Mesendoderm (in vitro differentiated cells): ENCODE measurements around the gene AFF3.
"Not testable (repeated sequence)": the region's sequence is repeated elsewhere in the genome, so short reads cannot be mapped to it uniquely, and the experiment has no call there.

Experiments used
- DNase-seq: peaks from one replicate; pipeline ENCODE4 v3.0.0; 2013
- H2AK5ac ChIP-seq: 2 replicates; pipeline ENCODE4 v1.6.1; 2013; ENCODE audit warnings: low read length, inconsistent platforms
- H2BK120ac ChIP-seq: 2 replicates; pipeline ENCODE4 v1.6.1; 2013; ENCODE audit warnings: low read depth, mild to moderate bottlenecking, low read length, moderate library complexity, mixed read lengths
- H2BK15ac ChIP-seq: replicated peaks from 2 replicates; pipeline ENCODE4 v1.6.1; 2013; ENCODE audit warnings: low read depth, mild to moderate bottlenecking, moderate library complexity
- H2BK5ac ChIP-seq: 2 replicates; pipeline ENCODE4 v1.6.1; 2013; ENCODE audit warnings: low read length, inconsistent platforms
- H3K18ac ChIP-seq: 2 replicates; pipeline ENCODE4 v1.6.1; 2013; ENCODE audit warnings: mild to moderate bottlenecking, low read length, mixed read lengths
- H3K23ac ChIP-seq: one replicate; pipeline ENCODE4 v1.6.1; 2013; ENCODE audit warnings: low read length
- H3K27ac ChIP-seq: 2 replicates; pipeline ENCODE4 v1.5.1; 2013; ENCODE audit warnings: low read depth, mild to moderate bottlenecking, inconsistent platforms, low read length, moderate library complexity
- H3K27me3 ChIP-seq: 2 replicates; pipeline ENCODE4 v1.6.1; 2013; ENCODE audit warnings: low read length, control low read depth, mild to moderate bottlenecking, inconsistent platforms; ENCODE audit not compliant: insufficient read depth, poor library complexity
- H3K36me3 ChIP-seq: 2 replicates; pipeline ENCODE4 v1.6.1; 2013; ENCODE audit warnings: low read length, inconsistent platforms; ENCODE audit not compliant: control insufficient read depth, insufficient read depth
- H3K4ac ChIP-seq: one replicate; pipeline ENCODE4 v1.6.1; 2013; ENCODE audit warnings: low read depth, mild to moderate bottlenecking, low read length, moderate library complexity
- H3K4me1 ChIP-seq: 2 replicates; pipeline ENCODE4 v1.6.1; 2013; ENCODE audit warnings: low read depth, low read length, inconsistent platforms; ENCODE audit not compliant: control insufficient read depth
- H3K4me2 ChIP-seq: 2 replicates; pipeline ENCODE4 v1.6.1; 2013; ENCODE audit warnings: low read length
- H3K4me3 ChIP-seq: 2 replicates; pipeline ENCODE4 v1.5.1; 2013; ENCODE audit warnings: mild to moderate bottlenecking, low read length
- H3K56ac ChIP-seq: one replicate; pipeline ENCODE4 v1.6.1; 2013; ENCODE audit warnings: low read length
- H3K79me1 ChIP-seq: 2 replicates; pipeline ENCODE4 v1.6.1; 2013; ENCODE audit warnings: low read length, inconsistent platforms
- H3K79me2 ChIP-seq: 2 replicates; pipeline ENCODE4 v1.6.1; 2013; ENCODE audit warnings: mild to moderate bottlenecking, low read length; ENCODE audit not compliant: control insufficient read depth, insufficient read depth
- H3K9ac ChIP-seq: 2 replicates; pipeline ENCODE4 v1.6.1; 2013; ENCODE audit warnings: low read length, inconsistent platforms
- H4K5ac ChIP-seq: one replicate; pipeline ENCODE4 v1.6.1; 2013; ENCODE audit warnings: low read length
- H4K8ac ChIP-seq: one replicate; pipeline ENCODE4 v1.6.1; 2013; ENCODE audit warnings: low read depth, mild to moderate bottlenecking, control low read depth, low read length, moderate library complexity
- WGBS: extraction: QIAGEN DNeasy Blood & Tissue Kit; methylation state at CpG from one replicate; pipeline ENCODE4 v1.1.7; 2013; ENCODE audit warnings: low lambda C conversion rate, missing lambda C conversion rate; ENCODE audit not compliant: insufficient coverage; ENCODE audit errors: extremely low coverage; 5-methylcytosine and 5-hydroxymethylcytosine counted together

AFF3 gene

DNA sequence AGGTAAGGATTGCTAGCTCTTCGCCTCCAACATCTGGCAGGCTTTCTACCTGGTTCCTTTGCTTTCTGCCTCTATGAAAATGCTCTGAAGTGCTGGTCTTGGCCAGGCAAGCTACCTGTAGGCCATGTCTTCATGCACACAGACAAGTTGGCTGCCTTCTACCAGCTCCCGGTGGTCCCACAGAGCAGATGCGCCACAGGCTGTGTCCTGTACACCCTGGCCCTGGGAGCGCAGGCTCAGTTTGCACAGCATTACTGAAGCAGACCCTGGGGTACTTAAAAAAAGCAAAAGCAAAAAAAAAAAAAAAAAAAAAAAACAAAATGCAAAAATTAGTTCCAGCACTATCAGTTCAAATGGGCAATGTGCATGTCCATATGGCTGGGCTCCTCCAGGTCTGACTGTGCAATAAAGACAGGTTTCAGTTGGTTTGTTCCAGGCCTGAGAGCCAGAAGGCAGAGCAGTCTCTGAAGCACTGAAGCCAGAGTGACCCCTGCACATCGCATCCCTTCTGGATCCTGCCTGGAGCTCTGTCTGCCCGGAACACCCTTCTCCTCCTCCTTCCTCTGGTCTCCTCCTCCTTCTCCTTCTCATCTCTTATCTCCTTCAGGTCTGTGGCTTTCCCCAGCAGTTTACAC lies 364.6 kb downstream of the AFF3 start:
- Histone ChIP-seq H2BK120ac (no peak overlapping the region), H3K4me3 (no peak overlapping the region), H2BK15ac (no peak overlapping the region), H3K36me3 (no peaks in the 10 kb centered on the region), H3K4me2 (no peak overlapping the region), H3K79me1 (no peaks in the 10 kb centered on the region), H3K4ac (no peak overlapping the region), H2AK5ac (no peak overlapping the region), H3K4me1 (no peaks in the 10 kb centered on the region), H2BK5ac (no peak overlapping the region), H3K27me3 (no peaks in the 10 kb centered on the region), H4K8ac (no peak overlapping the region), H3K18ac (no peak overlapping the region), H3K27ac (no peak overlapping the region), H4K5ac (no peak overlapping the region), H3K56ac (no peak overlapping the region), H3K23ac (no peak overlapping the region), H3K79me2 (no peaks in the 10 kb centered on the region), H3K9ac (no peak overlapping the region)
- DNase-seq, result no peak
- no CpG with 5 or more reads among the region's 6 CpGs for WGBS

DNA sequence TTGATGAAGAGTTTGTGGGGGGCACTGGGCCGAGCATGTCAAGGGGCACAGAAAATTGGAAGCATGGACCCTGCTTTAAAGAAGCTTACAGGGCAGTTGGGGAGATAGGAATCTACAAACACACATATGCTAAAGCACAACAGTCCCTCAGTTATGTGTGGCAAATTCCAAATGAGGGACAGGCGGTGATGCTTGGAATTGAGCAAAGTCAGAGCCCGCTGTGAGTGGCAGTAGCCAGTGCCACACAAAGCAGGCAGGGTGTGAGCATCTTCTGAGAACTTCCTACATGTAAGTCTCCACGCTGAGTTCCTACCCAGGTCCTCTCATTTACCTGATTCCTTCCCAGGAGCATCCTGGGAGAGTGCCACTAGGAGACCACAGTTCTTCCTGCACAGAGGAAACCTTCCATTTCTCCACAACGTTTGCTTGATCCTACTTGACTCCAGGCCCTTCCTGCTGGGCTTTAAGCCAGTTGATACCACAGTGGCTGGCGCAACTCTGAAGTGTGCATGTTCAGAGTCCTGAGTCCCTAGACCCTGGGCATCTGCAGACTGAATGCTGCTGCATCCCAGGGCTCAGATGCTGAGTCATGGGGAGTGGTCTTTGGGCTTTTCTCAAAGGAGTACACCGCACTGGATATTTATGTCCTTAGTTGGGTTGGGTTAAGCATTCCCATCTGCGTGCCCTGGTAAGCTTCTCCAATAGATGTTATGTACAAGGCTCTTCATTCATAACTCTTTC lies 365.3 kb downstream of the AFF3 start:
- no peak overlapping the region for H3K4me2 ChIP-seq
- H3K4ac ChIP-seq, result no peak overlapping the region
- H3K4me3 ChIP-seq, result no peak overlapping the region
- DNase-seq, result peak; percentile 15
- H3K79me2 ChIP-seq, result no peaks in the 10 kb centered on the region
- no CpG with 5 or more reads among the region's 8 CpGs for WGBS
- no peak overlapping the region for H3K56ac ChIP-seq
- no peak overlapping the region for H2AK5ac ChIP-seq
- H2BK15ac ChIP-seq, result no peak overlapping the region
- no peak overlapping the region for H4K8ac ChIP-seq
- H3K23ac ChIP-seq, result no peak overlapping the region
- no peak overlapping the region for H3K9ac ChIP-seq
- H2BK120ac ChIP-seq, result no peak overlapping the region
- H3K27me3 ChIP-seq, result no peaks in the 10 kb centered on the region
- no peak overlapping the region for H4K5ac ChIP-seq
- H3K79me1 ChIP-seq, result no peaks in the 10 kb centered on the region
- H3K27ac ChIP-seq, result no peak overlapping the region
- H3K18ac ChIP-seq, result no peak overlapping the region
- no peaks in the 10 kb centered on the region for H3K36me3 ChIP-seq
- no peaks in the 10 kb centered on the region for H3K4me1 ChIP-seq
- no peak overlapping the region for H2BK5ac ChIP-seq

DNA sequence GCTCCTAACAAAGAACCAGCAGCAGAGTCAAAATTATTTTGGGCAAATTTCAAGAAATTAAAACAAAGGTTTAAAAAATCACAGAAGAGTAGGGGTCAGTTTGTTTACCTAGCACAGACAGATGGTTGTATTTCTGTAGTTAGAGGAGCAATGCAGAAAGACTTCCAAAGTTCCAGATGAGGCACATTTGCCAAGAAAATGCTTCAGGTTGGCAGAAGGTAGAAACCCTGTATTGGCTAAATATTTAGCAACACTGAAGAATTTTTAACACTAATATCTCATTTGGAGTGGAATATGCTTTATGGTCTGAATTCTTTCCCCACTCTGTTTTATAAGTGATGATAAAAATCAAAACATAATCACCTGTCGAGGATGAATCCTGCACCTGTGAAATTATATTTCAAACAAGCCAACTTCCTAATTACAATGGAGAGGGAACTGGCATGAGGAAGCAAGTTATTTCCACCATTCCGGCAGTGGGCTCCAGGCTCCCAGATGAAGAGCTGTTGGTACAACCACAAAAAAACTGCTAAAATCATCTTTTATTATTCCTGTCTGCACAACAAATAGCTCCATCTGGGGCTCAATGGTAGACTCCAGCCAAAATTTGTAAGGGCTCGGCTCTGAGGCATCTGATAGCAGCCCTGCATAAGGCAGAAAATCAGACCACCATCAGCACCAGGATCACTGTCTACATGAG lies 366.0 kb downstream of the AFF3 start:
- Histone ChIP-seq H3K4ac (no peak overlapping the region), H3K79me1 (no peaks in the 10 kb centered on the region)
- no CpG with 5 or more reads among the region's 3 CpGs for WGBS

DNA sequence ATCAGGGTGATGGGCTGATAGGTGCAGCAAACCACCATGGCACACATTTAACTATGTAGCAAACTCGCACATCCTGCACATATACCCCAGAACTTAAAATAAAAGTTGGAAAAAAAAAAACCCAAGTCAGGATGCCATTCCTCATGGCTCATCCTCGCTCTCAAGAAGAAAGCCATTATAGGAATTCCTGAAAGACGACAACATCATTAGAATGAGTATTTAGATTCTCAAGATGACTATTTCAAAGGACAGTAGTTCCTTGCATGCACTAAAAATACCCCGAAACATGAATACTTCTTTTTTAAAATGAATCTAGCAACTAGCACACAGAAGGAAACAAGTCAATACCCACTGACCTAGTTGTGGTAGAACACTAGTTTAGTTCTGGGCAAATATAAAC lies 366.8 kb downstream of the AFF3 start:
- Histone ChIP-seq H3K79me1 (no peaks in the 10 kb centered on the region), H3K4ac (no peak overlapping the region), H3K4me3 (no peak overlapping the region), H3K23ac (no peak overlapping the region), H2AK5ac (no peak overlapping the region), H4K8ac (no peak overlapping the region), H3K9ac (no peak overlapping the region), H3K79me2 (no peaks in the 10 kb centered on the region), H3K27me3 (no peaks in the 10 kb centered on the region), H3K4me1 (no peaks in the 10 kb centered on the region), H3K56ac (no peak overlapping the region), H3K4me2 (no peak overlapping the region), H3K36me3 (no peaks in the 10 kb centered on the region), H2BK15ac (no peak overlapping the region), H3K18ac (no peak overlapping the region), H2BK120ac (no peak overlapping the region), H2BK5ac (no peak overlapping the region), H4K5ac (no peak overlapping the region), H3K27ac (no peak overlapping the region)
- DNase-seq, result peak; percentile 81
- WGBS, result no CpG with 5 or more reads among the region's 4 CpGs

More for the DNA sequence above, 366.0 kb downstream of the AFF3 start:
- Histone ChIP-seq H3K4me2 (no peak overlapping the region), H3K56ac (no peak overlapping the region), H2BK5ac (no peak overlapping the region), H4K5ac (no peak overlapping the region), H3K4me3 (no peak overlapping the region), H2BK15ac (no peak overlapping the region), H4K8ac (no peak overlapping the region), H3K23ac (no peak overlapping the region), H3K79me2 (no peaks in the 10 kb centered on the region), H2AK5ac (no peak overlapping the region), H3K18ac (no peak overlapping the region), H3K36me3 (no peaks in the 10 kb centered on the region), H3K27ac (no peak overlapping the region), H2BK120ac (no peak overlapping the region), H3K9ac (no peak overlapping the region), H3K4me1 (no peaks in the 10 kb centered on the region), H3K27me3 (no peaks in the 10 kb centered on the region)
- no peak for DNase-seq

DNA sequence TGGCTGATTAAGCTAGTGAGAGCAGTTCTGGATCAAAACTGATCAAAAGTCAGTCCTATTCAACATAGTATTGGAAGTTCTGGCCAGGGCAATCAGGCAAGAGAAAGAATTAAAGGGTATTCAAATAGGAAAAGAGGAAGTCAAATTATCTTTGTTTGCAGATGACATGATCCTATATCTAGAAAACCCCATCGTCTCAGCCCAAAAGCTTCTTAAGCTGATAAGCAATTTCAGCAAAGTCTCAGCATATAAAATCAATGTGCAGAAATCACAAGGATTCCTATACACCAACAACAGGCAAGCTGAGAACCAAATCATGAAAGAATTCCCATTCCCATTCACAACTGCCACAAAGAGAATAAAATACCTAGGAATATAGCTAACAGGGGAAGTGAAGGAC lies 368.7 kb downstream of the AFF3 start:
- not testable (repeated sequence) for H2BK120ac ChIP-seq, H3K9ac ChIP-seq, H2BK15ac ChIP-seq, H3K79me1 ChIP-seq, H3K4ac ChIP-seq, H3K18ac ChIP-seq, H3K4me3 ChIP-seq, H3K36me3 ChIP-seq, H3K79me2 ChIP-seq, H4K5ac ChIP-seq, H2AK5ac ChIP-seq, H3K27me3 ChIP-seq, H3K23ac ChIP-seq, H4K8ac ChIP-seq, DNase-seq, H3K27ac ChIP-seq, H3K4me1 ChIP-seq, H3K56ac ChIP-seq, H3K4me2 ChIP-seq, H2BK5ac ChIP-seq
- no CpG with 5 or more reads among the region's 1 CpG for WGBS
